Pancreas (tissue), 10 donors: Measurements from ENCODE around the gene PTPN14. TPM values are rescaled to one million over a fixed set of nuclear protein-coding genes. Genes with fewer than 3 reads are reported as not detected.

Experiments
- ATAC-seq, 4 donors: fragments of 200-7000 bp; cut with Tn5 transposase; one replicate each; pipeline versions ENCODE4 v1.8.0 to v1.9.1; 2020; ENCODE audit warnings: mild to moderate bottlenecking in 4 of 4, moderate library complexity in 4 of 4
- DNase-seq, 6 donors: peaks; one replicate each; pipeline ENCODE4 v3.0.0-alpha.2; 2020
- FAIRE-seq: peaks from 2 replicates; lab custom pipeline; 2012; peaks lifted over from hg19 to GRCh38; lab: Jason Lieb, UNC
- H3K27ac ChIP-seq, 4 donors: fragments of 200-600 bp; sonication (generic); 1 replicate in 3 of 4; 2 replicates in 1 of 4; pipeline versions ENCODE4 v1.5.0 to v1.8.0; 2020
- H3K27me3 ChIP-seq, 4 donors: fragments of 200-600 bp; one replicate each; pipeline ENCODE4 v1.8.0; 2021
- H3K36me3 ChIP-seq, 3 donors: fragments of 200-600 bp; sonication (generic) in 1 of 3; one replicate each; pipeline versions ENCODE4 v1.5.0 to v1.8.0; 2020 to 2021
- H3K4me1 ChIP-seq, 3 donors: fragments of 200-600 bp; one replicate each; pipeline ENCODE4 v1.8.0; 2021
- H3K4me3 ChIP-seq, 4 donors: fragments of 200-600 bp; sonication (generic) in 2 of 4; one replicate each; pipeline versions ENCODE4 v1.5.0 to v1.8.0; 2020 to 2021
- H3K9me3 ChIP-seq, 4 donors: fragments of 200-600 bp; one replicate each; pipeline ENCODE4 v1.8.0; 2021
- CTCF ChIP-seq, 4 donors: fragments of 200-600 bp; sonication (generic) in 3 of 4; IDR thresholded peaks; one replicate each; pipeline versions ENCODE4 v1.5.0 to v1.8.0; 2021; ENCODE audit warnings: antibody characterized with exemption in 4 of 4
- WGBS, 2 donors: extraction: QIAGEN DNeasy Blood & Tissue Kit; methylation state at CpG; one replicate each; pipeline ENCODE4 v1.1.7; 2013; 5-methylcytosine and 5-hydroxymethylcytosine counted together
- intact Hi-C, 3 donors: fragments of 100-400 bp; cut with DNase I; formaldehyde crosslinking; loops; one replicate each; pipeline versions ENCODE4 v1.11.1 to v1.14.2; 2022
- polyA plus RNA-seq, 2 donors: library from polyadenylated mRNA; stranded (reverse); fragments of 200-250 nt; gene quantifications; one replicate each; pipeline ENCODE4 v1.2.3, GENCODE V29; 2013
- total RNA-seq, 6 donors: library from RNA; stranded (reverse); fragmentation: NEBNext Ultra II Directional in 4 of 6; extraction: Animal tissue kit (Norgen Biotek cat#: 25700) in 4 of 6; gene quantifications; one replicate each; pipeline versions ENCODE4 v1.2.1 to v1.2.4, GENCODE V29; 2021 to 2023
- donor health status: healthy with polysubstance abuse.
- donor health status: DM: no; HTN: no; CAD: no; lungs with moderate emphysema.
- donor health status: DM: no; HTN: no; CAD: no.
- donor health status: control.
- donor health status: control.
- donor health status: Bipolar disorder and iron deficiency.
- donor health status: DM: yes; HTN: yes; CAD: no.
- donor health status: DM: no; HTN: no; CAD: no.
- donor health status: DM: no; HTN: no; CAD: no.
- donor health status: DM: yes; HTN: yes; CAD: no.

Gene PTPN14
- total and polyA plus RNA-seq, 8 donors, result 1.9 to 17.5 (median 11.5) TPM

DNA sequence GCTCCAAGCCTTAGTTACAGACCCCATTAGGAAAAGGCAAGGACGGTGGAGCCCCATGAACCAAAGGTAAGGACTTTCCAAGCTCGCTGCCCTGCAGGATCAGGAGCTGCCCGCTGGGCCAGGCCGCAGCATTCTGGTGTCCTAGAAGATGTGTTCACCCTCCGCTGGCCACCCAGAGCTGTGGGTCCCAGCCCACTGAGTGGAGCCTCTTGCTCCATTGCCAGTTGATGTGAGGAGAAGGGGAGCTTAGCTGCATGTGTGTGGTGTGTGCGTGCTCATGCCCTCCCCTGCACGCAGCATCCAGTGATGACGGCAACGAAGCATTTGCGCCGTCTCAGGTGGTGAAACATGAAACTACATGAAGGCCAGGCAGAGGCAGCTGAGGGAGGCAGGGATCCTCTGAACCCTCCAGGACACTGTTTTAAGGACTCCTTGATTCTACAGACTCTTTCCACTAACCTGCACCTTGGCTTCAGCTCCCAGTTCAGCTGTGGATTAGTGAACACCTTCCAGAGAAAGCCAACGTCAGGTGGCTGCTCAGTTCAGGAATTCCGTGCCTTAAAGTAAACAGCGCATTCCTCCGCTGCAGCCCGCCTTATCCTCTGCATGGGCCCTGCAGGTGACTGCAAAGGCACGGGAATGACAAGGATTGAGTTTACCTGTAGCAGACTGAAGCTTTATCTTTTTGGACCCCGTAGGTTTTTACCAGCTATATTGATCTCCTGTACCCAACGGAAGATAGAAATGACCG is 221.8 kb downstream of the PTPN14 start:
- DNase-seq, result peak in 1 of 6 donors; percentile 52
- Histone ChIP-seq H3K4me1 (no peaks in the 10 kb centered on the region), H3K27ac (no peak overlapping the region), H3K9me3 (no peaks in the 10 kb centered on the region), H3K27me3 (no peaks in the 10 kb centered on the region), H3K4me3 (no peak overlapping the region), H3K36me3 (no peaks in the 10 kb centered on the region)
- 86 to 88% methylated on average over 20 of the region's 20 CpGs for WGBS, 2 donors
- no peak for FAIRE-seq
- no peak for ATAC-seq
- TF ChIP-seq CTCF (IDR thresholded peaks at IDR 0.05), result no peak
- intact Hi-C loops, result loop anchor here in 2 of 3 donors (5.0 to 10.0 kb wide), 5 partner anchors 55 to 258 kb away; no protein-coding TSS in a partner anchor

- peak; percentile 70 to 83 (median 75) for TF ChIP-seq CTCF (IDR thresholded peaks at IDR 0.05)
- intact Hi-C loops, result loop anchor here in 2 of 3 donors (5.0 to 10.0 kb wide), 3 partner anchors 54 to 117 kb away; no protein-coding TSS in a partner anchor
- Histone ChIP-seq H3K27me3 (no peaks in the 10 kb centered on the region), H3K4me3 (no peak overlapping the region), H3K36me3 (no peaks in the 10 kb centered on the region), H3K27ac (no peak overlapping the region), H3K9me3 (no peaks in the 10 kb centered on the region), H3K4me1 (no peaks in the 10 kb centered on the region)
- ATAC-seq (peak; percentile 91 to 97 (median 97)), FAIRE-seq (no peak), DNase-seq (peak; percentile 64 to 88 (median 80))
- WGBS, 2 donors, result 57 to 59% methylated on average over 11 of the region's 11 CpGs
Measured at GRCh38 chr1:214328770-214329469, 222.5 kb downstream of the PTPN14 start.

- no peak for ATAC-seq
- no peak overlapping the region for H3K4me3 ChIP-seq
- no peaks in the 10 kb centered on the region for H3K36me3 ChIP-seq
- no peak for TF ChIP-seq CTCF (IDR thresholded peaks at IDR 0.05)
- intact Hi-C loops, result loop anchor here in 2 of 3 donors (5.0 to 10.0 kb wide), 3 partner anchors 53 to 115 kb away; no protein-coding TSS in a partner anchor
- 53 to 68% methylated on average over 1 of the region's 1 CpG for WGBS, 2 donors
- no peaks in the 10 kb centered on the region for H3K27me3 ChIP-seq
- no peaks in the 10 kb centered on the region for H3K4me1 ChIP-seq
- no peak for DNase-seq
- H3K27ac ChIP-seq, result no peak overlapping the region
- no peak for FAIRE-seq
- H3K9me3 ChIP-seq, result no peaks in the 10 kb centered on the region
Measured at GRCh38 chr1:214327514-214327913, 223.9 kb downstream of the PTPN14 start.

GRCh38 chr1:214326406-214326805 is 225.0 kb downstream of the PTPN14 start:
- H3K27ac ChIP-seq, result no peak overlapping the region
- intact Hi-C loops, result loop anchor here in 2 of 3 donors (5.0 to 10.0 kb wide), 3 partner anchors 52 to 114 kb away; no protein-coding TSS in a partner anchor
- peak in 1 of 4 donors; percentile 35 for ATAC-seq
- no peaks in the 10 kb centered on the region for H3K36me3 ChIP-seq
- no peaks in the 10 kb centered on the region for H3K9me3 ChIP-seq
- peak in 1 of 6 donors; percentile 35 for DNase-seq
- no peak for FAIRE-seq
- no peak for TF ChIP-seq CTCF (IDR thresholded peaks at IDR 0.05)
- 81 to 83% methylated on average over 5 of the region's 5 CpGs for WGBS, 2 donors
- H3K27me3 ChIP-seq, result no peaks in the 10 kb centered on the region
- H3K4me1 ChIP-seq, result no peaks in the 10 kb centered on the region
- H3K4me3 ChIP-seq, result no peak overlapping the region
